ENCODE results near the gene ACTA1. TPM values are rescaled to one million over a fixed set of nuclear protein-coding genes. Genes with fewer than 3 reads are reported as not detected.
A peak's percentile ranks its signal among the peaks of the same experiment; 100 is the strongest.

ACTA1 gene
- total and polyA plus RNA-seq, 10 of the 15 experiments (the other 5 are each of a cell fraction or from before 2014, with no cell fraction given) = 0.05 to 0.35 (median 0.12) TPM; not detected in 7

DNA sequence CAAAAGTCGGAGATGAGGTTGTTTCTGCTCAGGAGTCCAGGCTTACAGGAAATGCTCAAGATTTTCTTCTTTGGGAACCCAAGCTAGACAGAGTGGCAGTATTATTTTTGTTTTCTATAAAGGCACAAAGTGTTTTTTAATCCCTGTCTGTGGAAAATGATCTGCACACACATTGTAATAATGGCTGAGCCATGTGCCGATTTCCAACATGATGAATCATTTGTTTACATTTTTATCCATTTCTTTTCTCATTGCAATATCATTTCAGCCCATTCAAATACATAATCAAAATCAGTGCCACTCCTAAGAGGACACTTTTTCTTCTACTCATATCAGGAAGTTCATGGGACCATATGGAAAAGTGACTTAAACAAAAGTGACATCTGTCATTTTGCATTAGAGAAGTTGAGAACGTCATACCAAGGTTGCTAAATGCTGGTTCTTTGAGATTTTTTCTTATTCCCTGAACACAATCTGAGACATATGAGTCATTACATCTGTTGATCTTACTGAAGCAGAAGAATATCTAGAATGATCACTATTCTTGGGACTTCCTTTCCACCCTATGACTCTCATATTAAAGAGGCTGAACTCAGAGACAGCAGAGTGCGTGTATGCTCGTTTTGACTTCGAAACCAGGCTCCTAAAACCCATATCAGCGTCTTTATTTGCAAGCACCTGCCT lies 44.9 kb downstream of the ACTA1 start (continued):
- TF ChIP-seq EED (IDR thresholded peaks at IDR 0.05; ENCODE audit: low read depth) (no peak), SRF (IDR thresholded peaks at IDR 0.05; ENCODE audit: low read depth in 2 of 2, low read length in 2 of 2) (no peak), ZBED1 (IDR thresholded peaks at IDR 0.05; ENCODE audit: borderline replicate concordance) (no peak), MTA2 (IDR thresholded peaks at IDR 0.05; ENCODE audit: low read depth) (no peak)
- TF ChIP-seq, protein P1, sequence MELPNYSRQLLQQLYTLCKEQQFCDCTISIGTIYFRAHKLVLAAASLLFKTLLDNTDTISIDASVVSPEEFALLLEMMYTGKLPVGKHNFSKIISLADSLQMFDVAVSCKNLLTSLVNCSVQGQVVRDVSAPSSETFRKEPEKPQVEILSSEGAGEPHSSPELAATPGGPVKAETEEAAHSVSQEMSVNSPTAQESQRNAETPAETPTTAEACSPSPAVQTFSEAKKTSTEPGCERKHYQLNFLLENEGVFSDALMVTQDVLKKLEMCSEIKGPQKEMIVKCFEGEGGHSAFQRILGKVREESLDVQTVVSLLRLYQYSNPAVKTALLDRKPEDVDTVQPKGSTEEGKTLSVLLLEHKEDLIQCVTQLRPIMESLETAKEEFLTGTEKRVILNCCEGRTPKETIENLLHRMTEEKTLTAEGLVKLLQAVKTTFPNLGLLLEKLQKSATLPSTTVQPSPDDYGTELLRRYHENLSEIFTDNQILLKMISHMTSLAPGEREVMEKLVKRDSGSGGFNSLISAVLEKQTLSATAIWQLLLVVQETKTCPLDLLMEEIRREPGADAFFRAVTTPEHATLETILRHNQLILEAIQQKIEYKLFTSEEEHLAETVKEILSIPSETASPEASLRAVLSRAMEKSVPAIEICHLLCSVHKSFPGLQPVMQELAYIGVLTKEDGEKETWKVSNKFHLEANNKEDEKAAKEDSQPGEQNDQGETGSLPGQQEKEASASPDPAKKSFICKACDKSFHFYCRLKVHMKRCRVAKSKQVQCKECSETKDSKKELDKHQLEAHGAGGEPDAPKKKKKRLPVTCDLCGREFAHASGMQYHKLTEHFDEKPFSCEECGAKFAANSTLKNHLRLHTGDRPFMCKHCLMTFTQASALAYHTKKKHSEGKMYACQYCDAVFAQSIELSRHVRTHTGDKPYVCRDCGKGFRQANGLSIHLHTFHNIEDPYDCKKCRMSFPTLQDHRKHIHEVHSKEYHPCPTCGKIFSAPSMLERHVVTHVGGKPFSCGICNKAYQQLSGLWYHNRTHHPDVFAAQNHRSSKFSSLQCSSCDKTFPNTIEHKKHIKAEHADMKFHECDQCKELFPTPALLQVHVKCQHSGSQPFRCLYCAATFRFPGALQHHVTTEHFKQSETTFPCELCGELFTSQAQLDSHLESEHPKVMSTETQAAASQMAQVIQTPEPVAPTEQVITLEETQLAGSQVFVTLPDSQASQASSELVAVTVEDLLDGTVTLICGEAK (IDR thresholded peaks at IDR 0.05; ENCODE audit: borderline replicate concordance) = no peak

GRCh38 chr1:229385853-229386456 lies 47.9 kb downstream of the ACTA1 start:
- BruUV-seq (replicated peaks) = no TSS peak
- TF ChIP-seq NRF1 (conservative IDR thresholded peaks at IDR 0.05; ENCODE audit: low read depth, low read length) = no peak
- no peak for TF ChIP-seq CBFB (IDR thresholded peaks at IDR 0.05; ENCODE audit: low read depth)
- TF ChIP-seq NFYB (IDR thresholded peaks at IDR 0.05; ENCODE audit: insufficient read depth, low read depth, low read length) = no peak
- no peak for TF ChIP-seq NR2F1 (conservative IDR thresholded peaks at IDR 0.05)
- no peak for TF ChIP-seq SIX5 (IDR thresholded peaks at IDR 0.05; ENCODE audit: low read depth, low read length, severe bottlenecking)
- SMC1A ChIA-PET (ENCODE audit: uncharacterized antibody, unreplicated experiment) = no interaction called here
- POLR2A ChIA-PET = no interaction called here
- ATAC-seq (peak; percentile 21; the same call in 2 of the 3 replicates), DNase-seq (ENCODE audit: low read depth, low spot score) (no peak), FAIRE-seq (no peak)
- Histone ChIP-seq H4K20me1 (ENCODE audit: control insufficient read depth, insufficient read depth) (no peaks in the 10 kb centered on the region), H3K27me3 (replicated peaks in 1 of 2; ENCODE audit: control insufficient read depth in 2 of 2, insufficient read depth in 2 of 2, low read length in 1 of 2) (peaks cover 0 to 4% of the 10 kb centered on the region in 2 experiments; a peak in 2 of 4 replicates), H3K79me2 (ENCODE audit: control insufficient read depth, insufficient read depth, low read length) (no peaks in the 10 kb centered on the region), H3K36me3 (ENCODE audit: control insufficient read depth in 2 of 2, insufficient read depth in 2 of 2, low read length in 1 of 2) (no peaks in the 10 kb centered on the region), H3K4me1 (ENCODE audit: control insufficient read depth, insufficient read depth, low read length) (no peaks in the 10 kb centered on the region), H3K9me3 (replicated peaks; ENCODE audit: control insufficient read depth, insufficient read depth, low read length) (no peaks in the 10 kb centered on the region), H3K4me3 (no peak overlapping the region), H3K27ac (ENCODE audit: control insufficient read depth, insufficient read depth) (no peak overlapping the region), H3K9ac (ENCODE audit: control insufficient read depth, insufficient read depth, low read length) (no peak overlapping the region), H2AFZ (ENCODE audit: control insufficient read depth, low read depth, low read length) (no peak overlapping the region), H3K4me2 (ENCODE audit: control insufficient read depth, insufficient read depth) (no peak overlapping the region)
- intact Hi-C loops (cut with micrococcal nuclease; ENCODE audit: unreplicated experiment) (no loop called here), in situ Hi-C loops (cut with MboI) (no loop called here)
- CTCF ChIA-PET = interaction anchor here (2.0 kb wide), 1 partner anchor 96 kb away, joined by 6 read pairs; no protein-coding TSS in a partner anchor
- RAD21 ChIA-PET (ENCODE audit: unreplicated experiment) = no interaction called here
- WGBS (ENCODE audit: insufficient coverage, insufficient replicate concordance, low lambda C conversion rate, missing lambda C conversion rate) = 55% methylated on average over 8 of the region's 8 CpGs

All from GM12878 (cell line).